ENCODE data around the gene TBC1D24. TPM values are rescaled to one million over a fixed set of nuclear protein-coding genes. Genes with fewer than 3 reads are reported as not detected.

TBC1D24 gene
- total RNA-seq, 2 experiments from 2014 or later: 16.6 to 16.7 TPM

GRCh38 chr16:2492292-2492691 lies 17.4 kb downstream of the TBC1D24 start:
- POLR2A ChIA-PET: interaction anchor here (1.2 kb wide), 1 partner anchor 23 kb away, joined by 3 read pairs; no protein-coding TSS in a partner anchor
- Mint-ChIP-seq H3K27ac (no peak overlapping the region), H3K36me3 (ENCODE audit: low read depth) (peaks cover 3% of the 10 kb centered on the region), H3K4me1 (ENCODE audit: low read depth) (peaks cover 8% of the 10 kb centered on the region), H3K9me3 (no peaks in the 10 kb centered on the region), H3K27me3 (no peaks in the 10 kb centered on the region), H3K4me3 (no peak overlapping the region)
- DNase-seq (no peak), ATAC-seq (no peak)
- CTCF ChIA-PET: interaction anchor here (2.2 kb wide), 1 partner anchor 9 kb away, joined by 8 read pairs; no protein-coding TSS in a partner anchor
- intact Hi-C loops (cut with micrococcal nuclease): no loop called here
- TF ChIP-seq CTCF (IDR thresholded peaks at IDR 0.05): no peak

GRCh38 chr16:2493605-2494004 lies 18.7 kb downstream of the TBC1D24 start:
- no peaks in the 10 kb centered on the region for H3K27me3 Mint-ChIP-seq
- ATAC-seq: no peak
- no peak for DNase-seq
- intact Hi-C loops (cut with micrococcal nuclease): no loop called here
- H3K9me3 Mint-ChIP-seq: no peaks in the 10 kb centered on the region
- no peak overlapping the region for H3K4me3 Mint-ChIP-seq
- no peaks in the 10 kb centered on the region for H3K4me1 Mint-ChIP-seq (ENCODE audit: low read depth)
- H3K27ac Mint-ChIP-seq: no peak overlapping the region
- no peak for TF ChIP-seq CTCF (IDR thresholded peaks at IDR 0.05)
- ChIA-PET POLR2A (no interaction called here), CTCF (no interaction called here)
- peaks cover 5% of the 10 kb centered on the region for H3K36me3 Mint-ChIP-seq (ENCODE audit: low read depth)

- no peak for TF ChIP-seq CTCF (IDR thresholded peaks at IDR 0.05)
- ChIA-PET POLR2A (no interaction called here), CTCF (interaction anchor here (1.2 kb wide), 1 partner anchor 300 kb away, joined by 3 read pairs; no protein-coding TSS in a partner anchor)
- Mint-ChIP-seq H3K4me3 (no peak overlapping the region), H3K27ac (no peak overlapping the region), H3K36me3 (ENCODE audit: low read depth) (peaks cover 5% of the 10 kb centered on the region), H3K4me1 (ENCODE audit: low read depth) (no peaks in the 10 kb centered on the region), H3K27me3 (no peaks in the 10 kb centered on the region), H3K9me3 (no peaks in the 10 kb centered on the region)
- intact Hi-C loops (cut with micrococcal nuclease): no loop called here
- no peak for DNase-seq
- ATAC-seq: no peak
Observed at GRCh38 chr16:2494616-2495015, 19.7 kb downstream of the TBC1D24 start.

- no peaks in the 10 kb centered on the region for H3K27me3 Mint-ChIP-seq
- ChIA-PET POLR2A (no interaction called here), CTCF (interaction anchor here (1.2 kb wide), 1 partner anchor 301 kb away, joined by 3 read pairs; no protein-coding TSS in a partner anchor)
- no peak overlapping the region for H3K4me3 Mint-ChIP-seq
- H3K27ac Mint-ChIP-seq: no peak overlapping the region
- H3K4me1 Mint-ChIP-seq (ENCODE audit: low read depth): no peaks in the 10 kb centered on the region
- intact Hi-C loops (cut with micrococcal nuclease): no loop called here
- ATAC-seq (no peak), DNase-seq (no peak)
- TF ChIP-seq CTCF (IDR thresholded peaks at IDR 0.05): no peak
- no peaks in the 10 kb centered on the region for H3K9me3 Mint-ChIP-seq
- peaks cover 5% of the 10 kb centered on the region for H3K36me3 Mint-ChIP-seq (ENCODE audit: low read depth)
Observed at GRCh38 chr16:2495041-2495440, 20.1 kb downstream of the TBC1D24 start.

- H3K27me3 Mint-ChIP-seq: no peaks in the 10 kb centered on the region
- CTCF ChIA-PET: no interaction called here
- DNase-seq (no peak), ATAC-seq (no peak)
- no peak overlapping the region for H3K27ac Mint-ChIP-seq
- no peaks in the 10 kb centered on the region for H3K4me1 Mint-ChIP-seq (ENCODE audit: low read depth)
- H3K4me3 Mint-ChIP-seq: no peak overlapping the region
- POLR2A ChIA-PET: interaction anchor here (0.6 kb wide), 1 partner anchor 221 kb away, joined by 3 read pairs; no protein-coding TSS in a partner anchor
- peaks cover 5% of the 10 kb centered on the region for H3K36me3 Mint-ChIP-seq (ENCODE audit: low read depth)
- TF ChIP-seq CTCF (IDR thresholded peaks at IDR 0.05): no peak
- H3K9me3 Mint-ChIP-seq: no peaks in the 10 kb centered on the region
- intact Hi-C loops (cut with micrococcal nuclease): no loop called here
Observed at GRCh38 chr16:2496223-2497115, 21.5 kb downstream of the TBC1D24 start.
